MM.1S (cell line): ENCODE measurements around the gene MX1.

Source experiments
- EZH2 ChIP-seq: fragments of 300-600 bp; sonication (generic); optimal IDR thresholded peaks from 2 replicates; pipeline ENCODE3; 2017; ENCODE audit warnings: low read depth, mild to moderate bottlenecking, antibody characterized with exemption, low read length, mixed read lengths
- EZH2phosphoT487 ChIP-seq: fragments of 300-600 bp; sonication (generic); IDR thresholded peaks from 2 replicates; pipeline ENCODE4 v1.6.1; 2018; ENCODE audit warnings: antibody characterized with exemption, low read length
- TF ChIP-seq, protein P1 (sequence below): fragments of 300-600 bp; sonication (generic); IDR thresholded peaks from 2 replicates; pipeline ENCODE4 v1.5.1; 2016; ENCODE audit warnings: antibody characterized with exemption, low read length, mixed read lengths

DNA sequence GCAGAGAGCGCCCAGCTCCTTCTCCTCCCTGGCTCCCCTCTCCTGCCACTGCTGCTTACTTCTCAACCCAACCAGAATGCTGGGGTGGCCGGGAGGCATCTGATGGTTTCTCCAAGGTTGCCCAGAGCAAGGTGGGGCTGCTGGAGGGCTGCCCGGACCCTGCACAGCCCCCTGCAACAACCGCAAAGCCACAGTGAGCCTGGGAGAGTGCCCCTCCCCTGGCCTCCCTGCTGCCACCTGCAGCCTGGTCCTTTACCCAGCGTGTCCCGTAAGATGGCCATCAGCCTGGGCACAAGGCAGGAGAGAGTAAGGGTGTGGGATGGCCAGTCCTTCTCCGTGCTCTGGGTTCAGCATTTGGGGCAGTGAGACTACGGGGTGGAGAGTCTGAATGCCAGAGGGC, 47.2 kb upstream of the MX1 start:
- TF ChIP-seq, protein P1, sequence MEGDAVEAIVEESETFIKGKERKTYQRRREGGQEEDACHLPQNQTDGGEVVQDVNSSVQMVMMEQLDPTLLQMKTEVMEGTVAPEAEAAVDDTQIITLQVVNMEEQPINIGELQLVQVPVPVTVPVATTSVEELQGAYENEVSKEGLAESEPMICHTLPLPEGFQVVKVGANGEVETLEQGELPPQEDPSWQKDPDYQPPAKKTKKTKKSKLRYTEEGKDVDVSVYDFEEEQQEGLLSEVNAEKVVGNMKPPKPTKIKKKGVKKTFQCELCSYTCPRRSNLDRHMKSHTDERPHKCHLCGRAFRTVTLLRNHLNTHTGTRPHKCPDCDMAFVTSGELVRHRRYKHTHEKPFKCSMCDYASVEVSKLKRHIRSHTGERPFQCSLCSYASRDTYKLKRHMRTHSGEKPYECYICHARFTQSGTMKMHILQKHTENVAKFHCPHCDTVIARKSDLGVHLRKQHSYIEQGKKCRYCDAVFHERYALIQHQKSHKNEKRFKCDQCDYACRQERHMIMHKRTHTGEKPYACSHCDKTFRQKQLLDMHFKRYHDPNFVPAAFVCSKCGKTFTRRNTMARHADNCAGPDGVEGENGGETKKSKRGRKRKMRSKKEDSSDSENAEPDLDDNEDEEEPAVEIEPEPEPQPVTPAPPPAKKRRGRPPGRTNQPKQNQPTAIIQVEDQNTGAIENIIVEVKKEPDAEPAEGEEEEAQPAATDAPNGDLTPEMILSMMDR = peak; percentile 16; the same call in 1 of the 2 replicates
- TF ChIP-seq EZH2 = no peak
- TF ChIP-seq EZH2phosphoT487 = no peak
